Measurements from ENCODE around the gene GPR160. TPM values are rescaled to one million over a fixed set of nuclear protein-coding genes. Genes with fewer than 3 reads are reported as not detected.

GPR160 gene
- 1 to 10 TPM; 4.3 to 8.4 (median 5.9) TPM for total RNA-seq
- total RNA-seq (2013) = 11.0 TPM
- 1.0 to 22.9 (median 5.5) reads per million in 29 experiments for total RNA-seq

DNA sequence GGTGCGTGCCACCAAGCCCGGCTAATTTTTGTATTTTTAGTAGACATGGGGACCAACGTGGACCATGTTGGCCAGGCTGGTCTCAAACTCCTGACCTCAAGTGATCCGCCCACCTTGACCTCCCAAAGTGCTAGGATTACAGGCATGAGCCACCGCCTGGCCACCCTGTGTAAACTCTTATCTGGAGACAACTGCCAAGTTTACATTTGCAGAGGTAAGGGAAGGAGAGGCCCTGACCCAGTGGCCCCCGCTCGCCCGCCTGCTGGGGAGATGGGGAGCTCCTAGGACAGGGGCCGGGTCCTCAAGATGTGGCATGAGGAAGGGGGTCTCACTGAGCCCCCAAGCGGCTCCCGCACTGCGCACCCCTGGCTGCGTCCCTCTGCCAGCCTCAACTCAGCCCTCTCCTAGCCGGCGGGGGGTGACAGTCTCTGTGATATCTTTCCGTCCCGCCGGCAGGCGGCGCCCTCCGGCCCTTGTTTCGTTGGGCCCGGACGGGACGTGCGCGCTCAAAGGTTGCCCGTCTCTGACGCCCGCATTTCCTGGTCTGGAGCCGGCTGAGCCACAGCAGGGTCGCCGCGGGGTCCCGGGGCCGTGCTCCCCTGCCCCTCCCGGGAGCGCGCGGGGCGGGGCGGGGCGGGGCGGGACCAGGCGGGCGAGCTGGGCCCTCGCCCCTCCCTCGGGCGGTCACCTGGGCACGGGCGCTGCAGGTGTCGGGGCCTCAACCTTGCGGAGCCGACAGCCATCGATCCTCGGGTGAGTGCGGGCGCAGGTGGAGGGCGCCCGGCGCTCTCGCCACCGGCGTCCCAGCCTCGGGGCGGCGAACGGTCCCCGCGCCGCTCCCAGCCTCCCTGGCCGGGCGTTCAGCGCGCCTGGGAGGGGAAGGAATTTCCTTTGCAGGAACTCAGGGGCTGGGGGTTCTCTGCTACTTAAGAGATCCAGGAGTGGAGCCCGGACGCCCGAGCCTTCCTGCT lies at the start of gene GPR160:
Gene GPR160 (plus strand): TSS at position 533 of the 971 bp plus-strand sequence. CDS start 45,978 bp downstream, outside the sequence.
- no peaks in the 10 kb centered on the region for H3K9me3 ChIP-seq
- H3K27ac ChIP-seq (ENCODE audit: low read length) = no peak within 1 kb of the TSS
- 0% methylated on average over 67 of the region's 78 CpGs for WGBS (ENCODE audit: insufficient coverage)
- POLR2A ChIA-PET = interaction anchor here in 1 of 2 donors (0.6 kb wide), 1 partner anchor 70 kb away, joined by 3 read pairs; no protein-coding TSS in a partner anchor
- peaks cover 0 to 3% of the 10 kb centered on the region in 2 experiments for H3K27me3 ChIP-seq (replicated peaks in 1 of 2; ENCODE audit: control insufficient read depth in 2 of 2, extremely low read depth in 1 of 2, insufficient read depth in 2 of 2, low read length in 1 of 2)
- Mint-ChIP-seq H3K4me1 (peaks cover 21 to 36% (median 31%) of the 10 kb centered on the region in 3 donors), H3K9me3 (no peaks in the 10 kb centered on the region), H3K36me3 (peaks cover 5% of the 10 kb centered on the region), H3K4me3 (peak within 1 kb of the TSS; percentile 85 to 87 (median 86)), H3K27me3 (no peaks in the 10 kb centered on the region), H3K27ac (peak within 1 kb of the TSS in 1 of 2 donors; percentile 70)
- H3K36me3 ChIP-seq (ENCODE audit: control insufficient read depth in 2 of 2, extremely low read depth in 1 of 2, insufficient read depth in 1 of 2, low read length in 1 of 2) = no peaks in the 10 kb centered on the region
- peak; percentile 54 to 83 (median 74) for DNase-seq
- H3K4me1 ChIP-seq (ENCODE audit: control insufficient read depth in 1 of 2, extremely low read depth in 1 of 2, insufficient read depth in 2 of 2, low read length in 2 of 2) = peaks cover 19 to 33% of the 10 kb centered on the region in 2 experiments
- peak; percentile 75 for ATAC-seq (replicated peaks in 1 of 4)
- peak within 1 kb of the TSS; percentile 59 to 79 for H3K4me3 ChIP-seq (ENCODE audit: control insufficient read depth in 1 of 2, extremely low read depth in 1 of 2, low read length in 1 of 2)
- CTCF ChIA-PET = interaction anchor here (0.6 to 0.9 kb wide), 2 partner anchors 22 to 50 kb away, joined by 4 read pairs; no protein-coding TSS in a partner anchor

- Mint-ChIP-seq H3K27me3 (no peaks in the 10 kb centered on the region), H3K27ac (no peak overlapping the region), H3K36me3 (peaks cover 32% of the 10 kb centered on the region), H3K4me3 (no peak overlapping the region), H3K9me3 (no peaks in the 10 kb centered on the region), H3K4me1 (peaks cover 0 to 1% (median 0%) of the 10 kb centered on the region in 3 donors)
- peaks cover 4 to 59% of the 10 kb centered on the region in 2 donors for H3K36me3 ChIP-seq (ENCODE audit: control insufficient read depth in 2 of 2, extremely low read depth in 1 of 2, insufficient read depth in 1 of 2, low read length in 1 of 2)
- H3K27me3 ChIP-seq (replicated peaks in 1 of 2; ENCODE audit: control insufficient read depth in 2 of 2, extremely low read depth in 1 of 2, insufficient read depth in 2 of 2, low read length in 1 of 2) = no peaks in the 10 kb centered on the region
- no peaks in the 10 kb centered on the region for H3K4me1 ChIP-seq (ENCODE audit: control insufficient read depth in 1 of 2, extremely low read depth in 1 of 2, insufficient read depth in 2 of 2, low read length in 2 of 2)
- CTCF ChIA-PET = interaction anchor here in 1 of 2 donors (0.7 kb wide), 1 partner anchor 44 kb away, joined by 3 read pairs; no protein-coding TSS in a partner anchor
- H3K27ac ChIP-seq (ENCODE audit: low read length) = no peak overlapping the region
- ATAC-seq (replicated peaks in 1 of 4) (no peak), DNase-seq (no peak)
- POLR2A ChIA-PET = no interaction called here
- no CpG with 5 or more reads among the region's 4 CpGs for WGBS (ENCODE audit: insufficient coverage)
- no peak overlapping the region for H3K4me3 ChIP-seq (ENCODE audit: control insufficient read depth in 1 of 2, extremely low read depth in 1 of 2, low read length in 1 of 2)
- no peaks in the 10 kb centered on the region for H3K9me3 ChIP-seq
Observed at GRCh38 chr3:169990431-169990830, 47.4 kb upstream of the GPR160 start.

GRCh38 chr3:169992156-169992555 lies 45.6 kb upstream of the GPR160 start:
- no peak for ATAC-seq (replicated peaks in 1 of 4)
- H3K27me3 ChIP-seq (replicated peaks in 1 of 2; ENCODE audit: control insufficient read depth in 2 of 2, extremely low read depth in 1 of 2, insufficient read depth in 2 of 2, low read length in 1 of 2) = no peaks in the 10 kb centered on the region
- WGBS (ENCODE audit: insufficient coverage) = no CpG with 5 or more reads among the region's 3 CpGs
- H3K36me3 ChIP-seq (ENCODE audit: control insufficient read depth in 2 of 2, extremely low read depth in 1 of 2, insufficient read depth in 1 of 2, low read length in 1 of 2) = peaks cover 4 to 48% of the 10 kb centered on the region in 2 donors
- ChIA-PET POLR2A (interaction anchor here in 1 of 2 donors (0.5 to 0.6 kb wide), 2 partner anchors 21 to 309 kb away, joined by 3 to 4 read pairs; no protein-coding TSS in a partner anchor), CTCF (no interaction called here)
- no peaks in the 10 kb centered on the region for H3K9me3 ChIP-seq
- H3K27me3 Mint-ChIP-seq = no peaks in the 10 kb centered on the region
- DNase-seq = no peak
- H3K4me1 Mint-ChIP-seq = peaks cover 0 to 1% (median 0%) of the 10 kb centered on the region in 3 donors
- no peak overlapping the region for H3K27ac Mint-ChIP-seq
- H3K4me3 ChIP-seq (ENCODE audit: control insufficient read depth in 1 of 2, extremely low read depth in 1 of 2, low read length in 1 of 2) = no peak overlapping the region
- H3K27ac ChIP-seq (ENCODE audit: low read length) = no peak overlapping the region
- no peak overlapping the region for H3K4me3 Mint-ChIP-seq
- peaks cover 31% of the 10 kb centered on the region for H3K36me3 Mint-ChIP-seq
- H3K4me1 ChIP-seq (ENCODE audit: control insufficient read depth in 1 of 2, extremely low read depth in 1 of 2, insufficient read depth in 2 of 2, low read length in 2 of 2) = no peaks in the 10 kb centered on the region
- no peaks in the 10 kb centered on the region for H3K9me3 Mint-ChIP-seq

GRCh38 chr3:169992781-169993180 lies 45.0 kb upstream of the GPR160 start:
- ATAC-seq (replicated peaks in 1 of 4) (no peak), DNase-seq (no peak)
- no peaks in the 10 kb centered on the region for H3K4me1 ChIP-seq (ENCODE audit: control insufficient read depth in 1 of 2, extremely low read depth in 1 of 2, insufficient read depth in 2 of 2, low read length in 2 of 2)
- CTCF ChIA-PET = no interaction called here
- Mint-ChIP-seq H3K4me1 (peaks cover 0 to 1% (median 0%) of the 10 kb centered on the region in 3 donors), H3K27ac (no peak overlapping the region), H3K4me3 (no peak overlapping the region), H3K9me3 (no peaks in the 10 kb centered on the region), H3K27me3 (no peaks in the 10 kb centered on the region), H3K36me3 (peaks cover 31% of the 10 kb centered on the region)
- H3K27me3 ChIP-seq (replicated peaks in 1 of 2; ENCODE audit: control insufficient read depth in 2 of 2, extremely low read depth in 1 of 2, insufficient read depth in 2 of 2, low read length in 1 of 2) = no peaks in the 10 kb centered on the region
- no peaks in the 10 kb centered on the region for H3K9me3 ChIP-seq
- no peak overlapping the region for H3K27ac ChIP-seq (ENCODE audit: low read length)
- 88% methylated on average over 5 of the region's 5 CpGs for WGBS (ENCODE audit: insufficient coverage)
- POLR2A ChIA-PET = no interaction called here
- H3K36me3 ChIP-seq (ENCODE audit: control insufficient read depth in 2 of 2, extremely low read depth in 1 of 2, insufficient read depth in 1 of 2, low read length in 1 of 2) = peaks cover 4 to 41% of the 10 kb centered on the region in 2 donors
- H3K4me3 ChIP-seq (ENCODE audit: control insufficient read depth in 1 of 2, extremely low read depth in 1 of 2, low read length in 1 of 2) = no peak overlapping the region

DNA sequence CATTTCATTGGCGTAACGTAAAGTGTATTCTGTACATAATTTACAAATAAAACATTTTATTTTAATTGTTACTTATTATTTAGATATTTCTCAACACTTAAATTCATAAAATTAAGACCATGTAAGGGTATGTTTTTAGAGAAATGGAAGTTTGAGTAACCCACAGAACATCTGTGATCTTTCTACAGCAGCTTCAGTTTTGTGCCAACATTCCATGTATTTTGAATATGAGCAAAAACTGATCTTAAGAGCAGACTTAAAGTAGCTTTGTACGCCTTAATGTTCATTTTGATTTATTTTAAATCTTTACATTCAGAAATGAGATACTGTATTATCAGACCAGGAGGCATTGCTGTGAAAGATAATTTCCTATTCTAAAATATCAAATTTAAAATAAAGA lies 44.0 kb upstream of the GPR160 start:
- Mint-ChIP-seq H3K27me3 (no peaks in the 10 kb centered on the region), H3K36me3 (peaks cover 26% of the 10 kb centered on the region), H3K27ac (no peak overlapping the region), H3K9me3 (no peaks in the 10 kb centered on the region), H3K4me1 (peaks cover 0 to 3% (median 1%) of the 10 kb centered on the region in 3 donors), H3K4me3 (no peak overlapping the region)
- ChIA-PET CTCF (no interaction called here), POLR2A (no interaction called here)
- WGBS (ENCODE audit: insufficient coverage) = no CpG with 5 or more reads among the region's 3 CpGs
- ATAC-seq (replicated peaks in 1 of 4) (no peak), DNase-seq (no peak)
- peaks cover 4 to 35% of the 10 kb centered on the region in 2 donors for H3K36me3 ChIP-seq (ENCODE audit: control insufficient read depth in 2 of 2, extremely low read depth in 1 of 2, insufficient read depth in 1 of 2, low read length in 1 of 2)
- H3K9me3 ChIP-seq = no peaks in the 10 kb centered on the region
- no peaks in the 10 kb centered on the region for H3K27me3 ChIP-seq (replicated peaks in 1 of 2; ENCODE audit: control insufficient read depth in 2 of 2, extremely low read depth in 1 of 2, insufficient read depth in 2 of 2, low read length in 1 of 2)
- H3K4me3 ChIP-seq (ENCODE audit: control insufficient read depth in 1 of 2, extremely low read depth in 1 of 2, low read length in 1 of 2) = no peak overlapping the region
- H3K27ac ChIP-seq (ENCODE audit: low read length) = no peak overlapping the region
- H3K4me1 ChIP-seq (ENCODE audit: control insufficient read depth in 1 of 2, extremely low read depth in 1 of 2, insufficient read depth in 2 of 2, low read length in 2 of 2) = no peaks in the 10 kb centered on the region

- H3K9me3 ChIP-seq = no peaks in the 10 kb centered on the region
- no CpG with 5 or more reads among the region's 2 CpGs for WGBS (ENCODE audit: insufficient coverage)
- no peak overlapping the region for H3K27ac ChIP-seq (ENCODE audit: low read length)
- Mint-ChIP-seq H3K27me3 (no peaks in the 10 kb centered on the region), H3K4me3 (no peak overlapping the region), H3K9me3 (peaks cover 0 to 2% (median 0%) of the 10 kb centered on the region in 3 donors), H3K4me1 (peaks cover 0 to 6% (median 1%) of the 10 kb centered on the region in 3 donors), H3K36me3 (peaks cover 29% of the 10 kb centered on the region), H3K27ac (no peak overlapping the region)
- no peaks in the 10 kb centered on the region for H3K27me3 ChIP-seq (replicated peaks in 1 of 2; ENCODE audit: control insufficient read depth in 2 of 2, extremely low read depth in 1 of 2, insufficient read depth in 2 of 2, low read length in 1 of 2)
- peaks cover 4 to 25% of the 10 kb centered on the region in 2 donors for H3K36me3 ChIP-seq (ENCODE audit: control insufficient read depth in 2 of 2, extremely low read depth in 1 of 2, insufficient read depth in 1 of 2, low read length in 1 of 2)
- CTCF ChIA-PET = no interaction called here
- POLR2A ChIA-PET = no interaction called here
- no peak for ATAC-seq (replicated peaks in 1 of 4)
- no peak overlapping the region for H3K4me3 ChIP-seq (ENCODE audit: control insufficient read depth in 1 of 2, extremely low read depth in 1 of 2, low read length in 1 of 2)
- DNase-seq = no peak
- no peaks in the 10 kb centered on the region for H3K4me1 ChIP-seq (ENCODE audit: control insufficient read depth in 1 of 2, extremely low read depth in 1 of 2, insufficient read depth in 2 of 2, low read length in 2 of 2)
Observed at GRCh38 chr3:169996063-169996462, 41.7 kb upstream of the GPR160 start.

Data from T-cell (primary cell).